ENCODE measurements around the gene ADGRG6. TPM values are rescaled to one million over a fixed set of nuclear protein-coding genes. Genes with fewer than 3 reads are reported as not detected.

The ADGRG6 gene
- total RNA-seq, 1 experiment from 2014 or later: 98.7 TPM

DNA sequence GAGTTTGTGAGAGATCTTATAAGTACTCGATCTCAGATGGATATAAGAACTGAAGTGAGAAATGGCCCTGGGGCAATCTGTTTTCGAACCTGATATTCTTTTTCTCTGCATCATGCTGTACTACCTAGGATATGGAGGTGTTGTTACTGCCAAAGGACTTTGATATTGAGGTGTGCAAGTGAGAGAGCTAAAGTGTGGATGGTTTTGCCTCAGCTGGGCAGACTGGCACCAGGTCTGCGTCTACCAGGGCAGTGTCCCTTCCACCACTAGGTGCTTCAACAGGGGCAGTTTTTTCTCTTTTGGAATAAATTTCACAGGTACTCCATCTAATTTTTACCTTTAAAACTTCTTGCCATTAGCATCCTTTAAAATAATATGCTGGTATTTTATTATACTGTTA, 35.0 kb downstream of the ADGRG6 start:
- intact Hi-C loops (cut with micrococcal nuclease; ENCODE audit: unreplicated experiment): no loop called here
- H3K27ac Mint-ChIP-seq (ENCODE audit: unreplicated experiment): no peak overlapping the region
- no peaks in the 10 kb centered on the region for H3K9me3 Mint-ChIP-seq (ENCODE audit: unreplicated experiment)
- peaks cover 9% of the 10 kb centered on the region; the same call in 1 of the 2 replicates for H3K4me1 ChIP-seq
- no TSS peak for BruUV-seq (replicated peaks)
- CTCF ChIA-PET: no interaction called here
- no peaks in the 10 kb centered on the region for H3K27me3 ChIP-seq (replicated peaks; ENCODE audit: control insufficient read depth, insufficient read depth, low read length)
- no peak overlapping the region for H3K4me3 Mint-ChIP-seq (ENCODE audit: unreplicated experiment)
- H3K4me1 Mint-ChIP-seq (ENCODE audit: low read depth, unreplicated experiment): peaks cover 15% of the 10 kb centered on the region
- H3K36me3 ChIP-seq (ENCODE audit: control insufficient read depth, insufficient read depth, low read length): no peaks in the 10 kb centered on the region
- POLR2A ChIA-PET: no interaction called here
- DNase-seq: no peak
- no peak overlapping the region for H3K4me3 ChIP-seq (ENCODE audit: low read depth, low read length)
- H3K36me3 Mint-ChIP-seq (ENCODE audit: insufficient read depth, unreplicated experiment): no peaks in the 10 kb centered on the region
- TF ChIP-seq, protein P1, sequence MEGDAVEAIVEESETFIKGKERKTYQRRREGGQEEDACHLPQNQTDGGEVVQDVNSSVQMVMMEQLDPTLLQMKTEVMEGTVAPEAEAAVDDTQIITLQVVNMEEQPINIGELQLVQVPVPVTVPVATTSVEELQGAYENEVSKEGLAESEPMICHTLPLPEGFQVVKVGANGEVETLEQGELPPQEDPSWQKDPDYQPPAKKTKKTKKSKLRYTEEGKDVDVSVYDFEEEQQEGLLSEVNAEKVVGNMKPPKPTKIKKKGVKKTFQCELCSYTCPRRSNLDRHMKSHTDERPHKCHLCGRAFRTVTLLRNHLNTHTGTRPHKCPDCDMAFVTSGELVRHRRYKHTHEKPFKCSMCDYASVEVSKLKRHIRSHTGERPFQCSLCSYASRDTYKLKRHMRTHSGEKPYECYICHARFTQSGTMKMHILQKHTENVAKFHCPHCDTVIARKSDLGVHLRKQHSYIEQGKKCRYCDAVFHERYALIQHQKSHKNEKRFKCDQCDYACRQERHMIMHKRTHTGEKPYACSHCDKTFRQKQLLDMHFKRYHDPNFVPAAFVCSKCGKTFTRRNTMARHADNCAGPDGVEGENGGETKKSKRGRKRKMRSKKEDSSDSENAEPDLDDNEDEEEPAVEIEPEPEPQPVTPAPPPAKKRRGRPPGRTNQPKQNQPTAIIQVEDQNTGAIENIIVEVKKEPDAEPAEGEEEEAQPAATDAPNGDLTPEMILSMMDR (IDR thresholded peaks at IDR 0.05; ENCODE audit: insufficient read depth in 1 of 2, low read depth in 1 of 2, low read length in 1 of 2, severe bottlenecking in 1 of 2, unreplicated experiment in 1 of 2): no peak
- H3K9me3 ChIP-seq: no peaks in the 10 kb centered on the region
- no peaks in the 10 kb centered on the region for H3K27me3 Mint-ChIP-seq (ENCODE audit: insufficient read depth, unreplicated experiment)

DNA sequence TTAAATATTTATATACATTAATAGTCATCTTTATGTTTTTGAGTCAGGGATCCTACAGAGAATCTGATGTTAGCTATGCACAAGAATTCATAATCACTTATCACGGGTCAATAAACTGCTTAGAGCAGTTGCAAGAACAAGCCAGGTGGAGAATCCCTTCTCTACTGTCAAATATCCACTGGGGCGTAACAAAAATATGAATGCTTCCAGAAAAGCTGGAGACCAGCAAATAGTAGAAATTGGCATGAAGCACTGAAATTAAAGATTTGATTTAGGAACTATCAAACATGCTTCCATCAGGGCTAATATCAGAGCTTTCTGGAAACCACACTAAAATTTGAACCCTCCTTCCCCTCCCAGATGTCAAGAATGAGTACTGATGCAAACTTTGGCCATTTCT, 37.3 kb downstream of the ADGRG6 start:
- no TSS peak for BruUV-seq (replicated peaks)
- intact Hi-C loops (cut with micrococcal nuclease; ENCODE audit: unreplicated experiment): no loop called here
- Histone ChIP-seq H3K27me3 (replicated peaks; ENCODE audit: control insufficient read depth, insufficient read depth, low read length) (no peaks in the 10 kb centered on the region), H3K9me3 (no peaks in the 10 kb centered on the region), H3K4me3 (ENCODE audit: low read depth, low read length) (no peak overlapping the region), H3K36me3 (ENCODE audit: control insufficient read depth, insufficient read depth, low read length) (no peaks in the 10 kb centered on the region), H3K4me1 (no peaks in the 10 kb centered on the region)
- TF ChIP-seq, protein P1 (IDR thresholded peaks at IDR 0.05; ENCODE audit: insufficient read depth in 1 of 2, low read depth in 1 of 2, low read length in 1 of 2, severe bottlenecking in 1 of 2, unreplicated experiment in 1 of 2): no peak
- H3K4me1 Mint-ChIP-seq (ENCODE audit: low read depth, unreplicated experiment): peaks cover 6% of the 10 kb centered on the region
- H3K9me3 Mint-ChIP-seq (ENCODE audit: unreplicated experiment): no peaks in the 10 kb centered on the region
- ChIA-PET CTCF (no interaction called here), POLR2A (no interaction called here)
- no peak overlapping the region for H3K27ac Mint-ChIP-seq (ENCODE audit: unreplicated experiment)
- H3K4me3 Mint-ChIP-seq (ENCODE audit: unreplicated experiment): no peak overlapping the region
- no peak for DNase-seq
- H3K27me3 Mint-ChIP-seq (ENCODE audit: insufficient read depth, unreplicated experiment): no peaks in the 10 kb centered on the region
- H3K36me3 Mint-ChIP-seq (ENCODE audit: insufficient read depth, unreplicated experiment): no peaks in the 10 kb centered on the region

DNA sequence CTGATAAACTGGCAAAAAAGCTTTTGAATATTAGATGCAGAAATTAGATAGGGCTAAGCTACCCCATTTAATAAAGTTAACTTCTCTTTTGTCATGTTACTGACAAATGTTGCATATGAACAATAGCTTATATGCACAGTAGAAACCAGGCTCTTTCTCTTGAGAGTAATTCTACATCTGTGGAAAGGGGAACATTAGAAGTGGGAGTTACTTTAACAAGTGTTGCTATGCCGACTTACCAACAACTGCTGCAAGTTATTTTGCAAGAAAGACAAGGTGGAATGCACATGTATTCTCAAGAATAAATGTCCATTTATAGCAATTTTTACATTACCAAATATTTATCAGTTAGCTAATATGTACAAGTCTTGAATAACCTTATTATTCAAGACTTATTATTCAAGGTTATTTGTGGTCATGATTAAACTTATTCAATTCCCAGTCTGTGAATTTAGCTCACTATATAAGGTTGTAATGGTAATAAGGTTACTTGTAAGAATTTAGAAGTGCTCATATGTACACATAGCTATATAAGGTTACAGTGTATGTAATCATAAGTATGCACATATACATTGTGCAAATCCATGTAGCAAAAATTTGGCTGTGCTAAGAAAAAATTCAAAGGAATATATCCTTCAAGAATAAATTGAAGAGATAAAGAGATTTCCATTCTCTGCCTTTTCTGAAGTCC, 38.3 kb downstream of the ADGRG6 start:
- Mint-ChIP-seq H3K4me3 (ENCODE audit: unreplicated experiment) (no peak overlapping the region), H3K27me3 (ENCODE audit: insufficient read depth, unreplicated experiment) (no peaks in the 10 kb centered on the region), H3K27ac (ENCODE audit: unreplicated experiment) (no peak overlapping the region), H3K9me3 (ENCODE audit: unreplicated experiment) (no peaks in the 10 kb centered on the region), H3K4me1 (ENCODE audit: low read depth, unreplicated experiment) (peaks cover 6% of the 10 kb centered on the region), H3K36me3 (ENCODE audit: insufficient read depth, unreplicated experiment) (no peaks in the 10 kb centered on the region)
- no peaks in the 10 kb centered on the region for H3K4me1 ChIP-seq
- no TSS peak for BruUV-seq (replicated peaks)
- no peaks in the 10 kb centered on the region for H3K36me3 ChIP-seq (ENCODE audit: control insufficient read depth, insufficient read depth, low read length)
- POLR2A ChIA-PET: no interaction called here
- no peaks in the 10 kb centered on the region for H3K9me3 ChIP-seq
- DNase-seq: no peak
- CTCF ChIA-PET: no interaction called here
- intact Hi-C loops (cut with micrococcal nuclease; ENCODE audit: unreplicated experiment): no loop called here
- no peaks in the 10 kb centered on the region for H3K27me3 ChIP-seq (replicated peaks; ENCODE audit: control insufficient read depth, insufficient read depth, low read length)
- TF ChIP-seq, protein P1 (IDR thresholded peaks at IDR 0.05; ENCODE audit: insufficient read depth in 1 of 2, low read depth in 1 of 2, low read length in 1 of 2, severe bottlenecking in 1 of 2, unreplicated experiment in 1 of 2): no peak
- no peak overlapping the region for H3K4me3 ChIP-seq (ENCODE audit: low read depth, low read length)

Measured in Caco-2 (cell line).